Neutrophil (primary cell): ENCODE measurements around the gene TTF2.

Experiments used
- H3K27ac ChIP-seq: fragments of 200-600 bp; sonication (generic); 2 replicates; pipeline ENCODE4 v1.5.1; 2016; ENCODE audit warnings: mild to moderate bottlenecking, moderate library complexity
- H3K27me3 ChIP-seq: fragments of 200-600 bp; sonication (generic); 2 replicates; pipeline ENCODE4 v1.6.0; 2016; ENCODE audit warnings: mild to moderate bottlenecking
- H3K36me3 ChIP-seq: fragments of 200-600 bp; sonication (generic); 2 replicates; pipeline ENCODE4 v1.5.1; 2017
- H3K4me1 ChIP-seq, 2 experiments: fragments of 200-600 bp in 1 of 2; sonication (generic) in 1 of 2; 1 replicate in 1 of 2; 2 replicates in 1 of 2; pipeline versions ENCODE4 v1.5.1 to v1.6.1; 2013 to 2016; ENCODE audit warnings: low read depth in 1 of 2, low read length in 1 of 2, mild to moderate bottlenecking in 1 of 2, moderate library complexity in 1 of 2; ENCODE audit not compliant: control insufficient read depth in 1 of 2, insufficient read depth in 1 of 2
- H3K4me3 ChIP-seq, 2 experiments: fragments of 200-600 bp in 1 of 2; sonication (generic) in 1 of 2; 1 replicate in 1 of 2; 2 replicates in 1 of 2; pipeline ENCODE4 v1.5.1; 2013 to 2016; ENCODE audit warnings: low read depth in 1 of 2, low read length in 1 of 2, mild to moderate bottlenecking in 1 of 2, moderate library complexity in 1 of 2
- H3K9me3 ChIP-seq: fragments of 200-600 bp; sonication (generic); 2 replicates; pipeline ENCODE4 v1.5.1; 2016
- CTCF ChIP-seq: fragments of 200-600 bp; sonication (generic); IDR thresholded peaks from 2 replicates; pipeline ENCODE4 v1.5.1; 2016; ENCODE audit warnings: antibody characterized with exemption

The TTF2 gene

DNA sequence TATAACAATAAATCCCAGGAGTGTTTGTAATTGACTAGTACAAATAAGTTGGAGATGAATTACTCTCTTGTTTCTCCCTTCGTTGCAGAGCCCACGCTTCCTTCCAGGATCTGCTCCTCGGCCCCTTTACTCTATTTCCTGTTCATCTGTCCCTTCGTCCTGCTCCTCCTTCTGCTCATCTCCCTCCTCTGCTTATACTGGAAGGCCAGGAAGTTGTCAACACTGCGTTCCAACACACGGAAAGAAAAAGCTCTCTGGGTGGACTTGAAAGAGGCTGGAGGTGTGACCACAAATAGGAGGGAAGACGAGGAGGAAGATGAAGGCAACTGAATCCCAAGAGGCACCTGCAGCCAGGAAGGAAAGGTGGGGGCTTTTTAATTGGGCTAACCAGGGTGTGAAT lies 26.4 kb upstream of the TTF2 start:
- no peak for TF ChIP-seq CTCF
- H3K4me3 ChIP-seq = no peak overlapping the region
- no peak overlapping the region for H3K27ac ChIP-seq
- no peaks in the 10 kb centered on the region for H3K9me3 ChIP-seq
- H3K36me3 ChIP-seq = peaks cover 96% of the 10 kb centered on the region
- H3K27me3 ChIP-seq = no peaks in the 10 kb centered on the region
- H3K4me1 ChIP-seq = no peaks in the 10 kb centered on the region

GRCh38 chr1:117034791-117035290 lies 25.3 kb upstream of the TTF2 start:
- TF ChIP-seq CTCF = no peak
- H3K27ac ChIP-seq = no peak overlapping the region
- peaks cover 92% of the 10 kb centered on the region for H3K36me3 ChIP-seq
- no peak overlapping the region for H3K4me3 ChIP-seq
- H3K9me3 ChIP-seq = no peaks in the 10 kb centered on the region
- no peaks in the 10 kb centered on the region for H3K4me1 ChIP-seq
- H3K27me3 ChIP-seq = no peaks in the 10 kb centered on the region

GRCh38 chr1:117036018-117036461 lies 24.1 kb upstream of the TTF2 start:
- Histone ChIP-seq H3K27ac (no peak overlapping the region), H3K27me3 (no peaks in the 10 kb centered on the region), H3K36me3 (peaks cover 80% of the 10 kb centered on the region), H3K9me3 (no peaks in the 10 kb centered on the region), H3K4me3 (no peak overlapping the region), H3K4me1 (no peaks in the 10 kb centered on the region)
- TF ChIP-seq CTCF = no peak

DNA sequence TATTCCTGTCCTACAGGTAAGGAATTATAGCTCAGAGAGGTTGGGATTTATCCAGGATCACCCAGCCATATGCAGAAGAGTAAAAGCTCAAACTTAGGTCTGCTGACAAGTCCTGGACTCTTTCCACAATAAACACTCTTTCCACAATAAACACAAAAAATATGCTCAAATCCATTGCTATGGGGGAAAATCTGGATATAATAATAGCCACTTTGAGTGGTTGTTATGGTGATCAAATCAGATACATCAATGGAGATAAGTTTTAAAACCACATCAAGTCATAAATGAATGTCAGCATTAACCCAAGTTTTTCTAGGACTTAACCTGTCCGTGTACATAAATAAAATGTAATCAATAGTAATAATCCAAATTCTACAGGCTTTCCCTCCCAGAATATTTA lies 22.3 kb upstream of the TTF2 start:
- no peaks in the 10 kb centered on the region for H3K27me3 ChIP-seq
- no peaks in the 10 kb centered on the region for H3K4me1 ChIP-seq
- no peak overlapping the region for H3K4me3 ChIP-seq
- no peak overlapping the region for H3K27ac ChIP-seq
- H3K36me3 ChIP-seq = peaks cover 63% of the 10 kb centered on the region
- no peak for TF ChIP-seq CTCF
- H3K9me3 ChIP-seq = no peaks in the 10 kb centered on the region

DNA sequence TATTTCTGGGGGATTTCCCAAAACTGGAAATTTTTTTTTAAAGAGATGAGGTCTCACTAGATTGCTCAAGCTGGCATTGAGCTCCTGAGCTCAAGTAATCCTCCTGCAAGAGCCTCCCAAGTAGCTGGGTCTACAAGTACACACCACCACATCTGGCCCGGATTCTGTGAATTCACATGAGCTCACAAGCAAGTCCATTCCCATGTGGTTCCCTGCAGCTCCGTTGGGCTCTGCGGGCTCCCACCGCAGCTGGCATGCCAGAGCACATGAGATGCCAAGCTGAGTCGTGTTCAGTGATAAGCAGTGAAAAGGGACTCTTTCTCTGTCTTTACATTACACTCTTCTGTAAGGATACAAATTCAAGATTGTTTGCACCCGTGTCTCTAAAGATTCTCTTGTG lies 21.9 kb upstream of the TTF2 start:
- no peak overlapping the region for H3K27ac ChIP-seq
- no peaks in the 10 kb centered on the region for H3K27me3 ChIP-seq
- H3K36me3 ChIP-seq = peaks cover 58% of the 10 kb centered on the region
- no peak overlapping the region for H3K4me3 ChIP-seq
- TF ChIP-seq CTCF = no peak
- no peaks in the 10 kb centered on the region for H3K9me3 ChIP-seq
- H3K4me1 ChIP-seq = no peaks in the 10 kb centered on the region

GRCh38 chr1:117044217-117044616 lies 15.9 kb upstream of the TTF2 start:
- Histone ChIP-seq H3K27me3 (no peaks in the 10 kb centered on the region), H3K9me3 (no peaks in the 10 kb centered on the region), H3K4me3 (no peak overlapping the region), H3K27ac (no peak overlapping the region), H3K4me1 (peaks cover 21 to 22% of the 10 kb centered on the region in 2 experiments), H3K36me3 (peaks cover under 1% of the 10 kb centered on the region)
- no peak for TF ChIP-seq CTCF
